Suppressor macrophage treated with lipopolysaccharide for 4 hours (primary cell): ENCODE results near the gene TLCD2.

Experiments
- DNase-seq: peaks from one replicate; pipeline ENCODE4 v3.0.0-alpha.2; 2020

TLCD2 gene

DNA sequence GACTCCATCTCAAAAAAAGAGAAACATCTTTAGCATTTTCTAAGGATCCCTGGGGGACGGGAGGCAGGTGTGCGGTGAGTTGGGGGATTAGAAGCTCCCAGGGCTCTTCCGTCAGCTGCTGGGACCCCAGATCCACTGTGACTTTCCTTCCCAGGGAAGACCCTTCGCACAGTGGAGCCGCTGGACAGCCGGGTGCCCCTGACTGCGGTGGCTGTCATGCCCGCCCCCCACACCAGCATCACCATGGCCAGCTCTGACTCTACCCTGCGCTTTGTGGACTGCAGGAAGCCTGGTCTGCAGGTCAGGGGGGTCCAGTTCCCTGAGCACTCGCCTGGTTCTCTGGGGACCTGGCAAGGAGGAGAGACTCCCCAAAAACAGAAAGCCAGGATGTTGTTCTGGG is 25.2 kb upstream of the TLCD2 start:
- DNase-seq = no peak

GRCh38 chr17:1733759-1734158 is 23.6 kb upstream of the TLCD2 start:
- no peak for DNase-seq

GRCh38 chr17:1732833-1733321 is 22.7 kb upstream of the TLCD2 start:
- no peak for DNase-seq

DNA sequence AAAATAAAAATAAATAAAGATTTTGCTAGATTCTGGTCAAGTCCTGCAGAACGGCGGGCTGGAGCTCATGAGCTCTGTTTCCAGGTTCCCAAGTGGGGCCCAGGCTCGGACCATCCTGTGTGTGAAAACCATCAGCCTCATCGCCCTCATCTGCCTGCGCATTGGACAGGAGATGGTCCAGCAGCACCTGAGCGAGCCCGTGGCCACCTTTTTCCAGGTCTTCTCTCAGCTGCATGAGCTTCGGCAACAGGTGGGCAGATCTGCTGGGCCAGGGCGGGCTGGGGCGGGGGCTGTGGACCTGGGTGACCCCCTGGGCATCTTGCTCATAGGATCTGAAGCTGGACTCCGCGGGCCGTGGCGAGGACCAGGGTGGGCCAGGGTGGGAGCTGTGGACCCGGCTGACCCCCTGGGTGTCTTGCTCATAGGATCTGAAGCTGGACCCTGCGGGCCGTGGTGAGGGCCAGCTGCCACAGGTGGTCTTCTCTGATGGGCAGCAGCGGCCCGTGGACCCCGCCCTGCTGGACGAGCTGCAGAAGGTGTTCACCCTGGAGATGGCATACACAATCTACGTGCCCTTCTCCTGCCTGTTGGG is 22.2 kb upstream of the TLCD2 start:
- DNase-seq = no peak

DNA sequence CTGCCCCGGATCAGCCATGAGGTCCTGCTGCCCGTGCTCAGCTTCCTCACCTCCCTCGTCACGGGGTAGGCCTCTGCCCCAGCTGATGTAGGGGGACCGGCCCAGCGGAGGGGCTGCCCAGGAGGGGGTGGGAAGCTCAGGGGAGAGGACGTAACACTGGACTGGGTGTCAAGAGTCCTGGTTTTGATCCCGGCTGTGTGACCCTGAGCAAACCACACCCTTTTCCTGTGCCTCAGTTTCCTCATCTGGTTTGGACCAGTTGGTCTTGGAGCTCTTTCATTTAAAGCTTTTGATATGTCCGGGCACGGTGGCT is 21.0 kb upstream of the TLCD2 start:
- DNase-seq = no peak

GRCh38 chr17:1730326-1731193 is 20.4 kb upstream of the TLCD2 start:
- no peak for DNase-seq

GRCh38 chr17:1729966-1730325 is 19.8 kb upstream of the TLCD2 start:
- DNase-seq = no peak

DNA sequence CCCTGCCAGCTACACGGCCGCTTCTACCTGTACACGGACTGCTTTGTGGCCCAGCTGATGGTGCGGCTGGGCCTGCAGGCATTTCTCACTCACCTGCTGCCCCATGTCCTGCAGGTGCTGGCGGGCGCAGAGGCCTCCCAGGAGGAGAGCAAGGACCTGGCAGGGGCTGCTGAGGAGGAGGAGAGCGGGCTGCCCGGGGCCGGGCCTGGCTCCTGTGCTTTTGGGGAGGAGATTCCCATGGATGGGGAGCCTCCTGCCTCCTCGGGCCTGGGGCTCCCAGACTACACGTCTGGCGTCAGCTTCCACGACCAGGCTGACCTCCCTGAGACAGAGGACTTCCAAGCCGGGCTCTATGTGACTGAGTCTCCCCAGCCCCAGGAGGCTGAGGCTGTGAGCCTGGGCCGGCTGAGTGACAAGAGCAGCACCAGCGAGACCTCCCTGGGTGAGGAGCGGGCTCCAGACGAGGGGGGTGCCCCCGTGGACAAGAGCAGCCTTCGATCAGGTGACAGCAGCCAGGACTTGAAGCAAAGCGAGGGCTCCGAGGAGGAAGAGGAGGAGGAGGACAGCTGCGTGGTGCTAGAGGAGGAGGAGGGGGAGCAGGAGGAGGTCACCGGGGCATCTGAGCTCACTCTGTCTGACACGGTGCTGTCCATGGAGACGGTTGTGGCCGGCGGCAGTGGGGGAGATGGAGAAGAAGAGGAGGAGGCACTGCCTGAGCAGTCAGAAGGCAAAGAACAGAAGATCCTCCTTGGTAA is 17.9 kb upstream of the TLCD2 start:
- no peak for DNase-seq

- DNase-seq = no peak
Measured at GRCh38 chr17:1727258-1727789, 17.1 kb upstream of the TLCD2 start.

DNA sequence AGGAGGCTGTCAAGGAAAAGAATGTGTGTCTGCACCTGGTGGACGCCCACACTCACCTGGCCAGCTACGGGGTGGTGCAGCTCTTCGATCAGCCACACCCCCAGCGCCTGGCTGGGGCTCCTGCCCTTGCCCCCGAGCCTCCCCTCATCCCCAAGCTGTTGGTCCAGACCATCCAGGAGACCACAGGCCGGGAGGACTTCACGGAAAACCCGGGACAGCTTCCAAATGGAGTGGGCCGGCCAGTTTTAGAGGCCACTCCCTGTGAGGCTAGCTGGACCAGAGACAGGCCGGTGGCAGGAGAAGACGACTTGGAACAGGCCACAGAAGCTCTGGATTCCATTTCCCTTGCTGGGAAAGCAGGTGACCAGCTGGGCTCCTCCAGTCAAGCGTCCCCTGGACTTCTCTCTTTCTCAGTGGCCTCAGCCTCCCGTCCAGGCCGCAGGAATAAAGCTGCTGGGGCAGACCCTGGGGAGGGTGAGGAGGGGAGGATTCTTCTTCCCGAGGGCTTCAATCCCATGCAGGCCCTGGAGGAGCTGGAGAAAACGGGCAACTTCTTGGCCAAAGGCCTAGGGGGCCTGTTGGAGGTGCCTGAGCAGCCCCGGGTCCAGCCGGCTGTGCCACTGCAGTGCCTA is 16.6 kb upstream of the TLCD2 start:
- DNase-seq = no peak

GRCh38 chr17:1725642-1726511 is 15.7 kb upstream of the TLCD2 start:
- DNase-seq = no peak

- peak; percentile 47 for DNase-seq
Measured at GRCh38 chr17:1724869-1725641, 14.9 kb upstream of the TLCD2 start.

DNA sequence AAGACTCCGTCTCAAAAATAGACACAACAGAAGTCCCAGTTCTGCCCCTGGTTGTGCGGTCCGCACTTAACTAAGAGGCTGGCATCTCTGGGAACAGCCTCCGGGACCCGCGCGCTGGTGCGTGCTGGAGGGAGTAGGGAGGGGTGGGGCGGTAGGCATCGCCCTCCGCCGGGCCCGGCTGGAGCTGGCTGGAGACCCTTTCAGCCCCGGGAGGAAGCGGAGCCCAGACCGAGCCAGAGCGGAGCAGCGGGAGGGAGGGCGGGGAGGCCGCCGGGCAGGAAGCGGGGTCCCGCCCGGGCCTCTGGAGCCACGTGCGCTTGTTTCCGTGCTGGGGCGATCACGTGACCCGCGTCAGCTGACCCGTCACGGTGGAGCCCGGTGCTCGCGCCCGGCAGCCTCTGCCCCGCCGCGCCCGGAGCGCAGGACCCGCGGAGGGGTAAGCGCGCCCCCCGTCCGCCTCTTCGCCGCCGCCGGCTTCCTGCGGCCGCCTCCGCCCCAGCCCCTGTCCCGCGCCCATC is 14.2 kb upstream of the TLCD2 start, which contains the start of gene WDR81:
Gene WDR81 (plus strand): TSS at position 354 of the 518 bp plus-strand sequence. CDS start 256 bp downstream, outside the sequence.
- DNase-seq = peak; percentile 89

- DNase-seq = peak; percentile 49
Measured at GRCh38 chr17:1722022-1722421, 11.8 kb upstream of the TLCD2 start.

DNA sequence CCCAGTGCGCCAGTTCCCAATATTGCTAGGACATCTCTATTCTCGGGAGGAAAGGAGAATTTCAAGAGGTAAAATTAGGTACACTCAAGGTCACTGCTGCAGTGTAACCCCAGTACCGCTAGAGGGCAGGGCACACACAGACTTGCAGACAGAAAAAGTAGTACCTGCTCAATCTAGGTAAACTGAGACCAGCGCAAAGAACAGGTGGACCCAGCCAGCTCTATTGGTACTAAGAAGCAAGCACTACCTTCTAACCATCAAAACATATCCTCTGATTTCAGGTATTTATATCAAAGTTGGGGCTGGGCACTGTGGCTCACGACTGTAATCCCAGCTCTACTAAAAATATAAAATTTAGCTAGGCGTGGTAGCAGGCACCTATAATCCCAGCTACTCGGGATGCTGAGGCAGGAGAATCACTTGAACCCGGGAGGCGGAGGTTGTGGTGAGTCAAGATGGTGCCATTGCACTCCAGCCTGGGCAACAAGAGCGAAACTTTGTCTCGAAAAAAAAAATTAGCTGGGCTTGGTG is 10.7 kb upstream of the TLCD2 start:
- DNase-seq = peak; percentile 63

- DNase-seq = no peak
Measured at GRCh38 chr17:1718362-1719165, 8.4 kb upstream of the TLCD2 start.

DNA sequence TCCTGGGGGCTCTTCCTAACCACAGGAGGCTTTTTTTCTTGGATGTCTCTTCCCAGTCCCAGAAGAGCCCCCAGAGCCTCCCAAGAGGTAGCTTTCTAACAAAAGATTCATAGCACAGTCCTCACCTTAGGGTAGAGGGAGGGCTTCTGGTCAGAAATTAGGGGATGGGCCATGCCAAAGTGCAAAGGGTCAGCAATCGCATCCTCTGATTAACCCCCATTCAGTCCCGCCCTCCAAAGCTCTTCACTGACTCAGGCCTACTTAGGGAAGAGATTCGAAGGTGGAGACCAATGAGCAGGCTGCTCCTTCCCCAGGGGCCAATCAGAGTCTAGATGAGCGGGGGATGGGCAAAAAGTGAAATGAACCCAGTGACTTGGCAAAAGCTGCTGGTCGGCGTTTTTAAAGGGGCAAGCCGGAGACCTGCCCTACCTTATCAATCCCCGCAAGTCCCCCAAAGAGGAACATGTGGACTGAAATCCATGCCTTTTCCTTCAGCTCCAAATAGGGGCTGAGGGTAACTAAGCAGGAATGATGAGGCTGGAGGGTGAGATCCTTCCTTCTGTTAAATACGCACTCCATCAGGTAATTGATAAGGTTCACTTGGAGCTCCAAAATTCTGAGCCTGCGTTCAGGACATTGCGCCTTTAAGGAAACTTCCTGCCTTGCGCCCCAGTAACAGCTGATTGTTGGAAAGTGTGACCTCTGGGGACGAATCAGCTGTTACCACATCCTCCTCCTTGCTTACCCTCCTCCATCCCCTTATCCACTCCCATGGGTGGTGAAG is 6.9 kb upstream of the TLCD2 start:
- DNase-seq = peak; percentile 99

- peak; percentile 100 for DNase-seq
Measured at GRCh38 chr17:1716076-1716911, 6.1 kb upstream of the TLCD2 start.
